Esophagus muscularis mucosa (tissue), 3 donors: Measurements from ENCODE around the gene MAGI1.

Experiments used
- CTCF ChIP-seq, 3 experiments: fragments of 200-600 bp in 2 of 3; fragments of 450-650 bp in 1 of 3; sonication (generic) in 2 of 3; IDR thresholded peaks; one replicate each; pipeline ENCODE4 v1.5.1; 2017 to 2019; ENCODE audit warnings: antibody characterized with exemption in 3 of 3, mild to moderate bottlenecking in 2 of 3, moderate library complexity in 1 of 3
- POLR2AphosphoS5 ChIP-seq, 2 donors: sonication (generic); formaldehyde crosslinking; IDR thresholded peaks; one replicate each; pipeline ENCODE4 v1.6.1; 2017; ENCODE audit warnings: antibody characterized with exemption in 2 of 2

- TF ChIP-seq CTCF (IDR thresholded peaks at IDR 0.05) (peak; percentile 66 to 82 (median 70)), POLR2AphosphoS5 (IDR thresholded peaks at IDR 0.05) (no peak)
Observed at GRCh38 chr3:65732051-65732935, 306.4 kb downstream of the MAGI1 start.
